ENCODE measurements around the gene GATA3. TPM values are rescaled to one million over a fixed set of nuclear protein-coding genes. Genes with fewer than 3 reads are reported as not detected.

The GATA3 gene
- total and polyA plus RNA-seq, 2 of the 8 experiments (the other 6 are each of a cell fraction or from before 2014, with no cell fraction given), result 0.02 to 0.43 TPM

DNA sequence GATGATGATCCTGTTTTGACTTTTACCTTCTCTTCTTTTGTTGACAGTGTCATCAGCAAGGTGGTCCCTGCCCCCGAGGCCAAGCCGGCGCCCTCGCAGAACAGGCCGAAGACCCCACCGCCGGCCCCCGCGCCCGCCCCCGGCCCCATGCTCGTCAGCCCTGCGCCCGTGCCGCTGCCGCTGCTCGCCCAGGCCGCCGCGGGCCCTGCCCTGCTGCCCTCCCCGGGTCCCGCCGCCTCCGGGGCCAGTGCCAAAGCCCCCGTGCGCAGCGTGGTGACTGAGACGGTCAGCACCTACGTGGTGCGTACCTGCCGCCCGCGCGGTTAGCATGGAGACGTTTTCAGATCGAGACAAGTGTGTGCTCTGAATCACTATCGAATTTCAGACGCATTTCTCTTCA, 45.5 kb upstream of the GATA3 start:
- TF ChIP-seq SAP30 (IDR thresholded peaks at IDR 0.05; ENCODE audit: insufficient read depth, insufficient replicate concordance, low read length) (no peak), SP2 (IDR thresholded peaks at IDR 0.05; ENCODE audit: low read length) (no peak), FOSL1 (IDR thresholded peaks at IDR 0.05; ENCODE audit: insufficient read depth, low read depth, low read length) (no peak), POLR2A (IDR thresholded peaks at IDR 0.05; ENCODE audit: control extremely low read depth in 1 of 2, low read depth in 2 of 2, low read length in 2 of 2) (no peak), JUN (IDR thresholded peaks at IDR 0.05; ENCODE audit: low read depth, low read length) (no peak), NRF1 (IDR thresholded peaks at IDR 0.05; ENCODE audit: low read depth, low read length) (no peak), ASH2L (IDR thresholded peaks at IDR 0.05; ENCODE audit: low read length) (no peak), SIX5 (IDR thresholded peaks at IDR 0.05; ENCODE audit: low read depth, low read length) (no peak), NANOG (IDR thresholded peaks at IDR 0.05; ENCODE audit: insufficient read depth, low read depth, low read length, poor library complexity, severe bottlenecking) (no peak)
- TF ChIP-seq, protein P1, sequence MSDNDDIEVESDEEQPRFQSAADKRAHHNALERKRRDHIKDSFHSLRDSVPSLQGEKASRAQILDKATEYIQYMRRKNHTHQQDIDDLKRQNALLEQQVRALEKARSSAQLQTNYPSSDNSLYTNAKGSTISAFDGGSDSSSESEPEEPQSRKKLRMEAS (IDR thresholded peaks at IDR 0.05), result no peak
- TF ChIP-seq, protein P2, sequence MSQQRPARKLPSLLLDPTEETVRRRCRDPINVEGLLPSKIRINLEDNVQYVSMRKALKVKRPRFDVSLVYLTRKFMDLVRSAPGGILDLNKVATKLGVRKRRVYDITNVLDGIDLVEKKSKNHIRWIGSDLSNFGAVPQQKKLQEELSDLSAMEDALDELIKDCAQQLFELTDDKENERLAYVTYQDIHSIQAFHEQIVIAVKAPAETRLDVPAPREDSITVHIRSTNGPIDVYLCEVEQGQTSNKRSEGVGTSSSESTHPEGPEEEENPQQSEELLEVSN (IDR thresholded peaks at IDR 0.05), result no peak
- no peaks in the 10 kb centered on the region for H3K79me2 ChIP-seq (ENCODE audit: control insufficient read depth in 1 of 2, insufficient read depth in 2 of 2, low read length in 2 of 2)
- POLR2A ChIA-PET (ENCODE audit: partially characterized antibody), result no interaction called here
- H3K4me3 ChIP-seq (ENCODE audit: extremely low read depth in 1 of 4, insufficient read depth in 2 of 4, low read depth in 3 of 4, low read length in 4 of 4), result no peak overlapping the region
- no peak overlapping the region for H3K9ac ChIP-seq (replicated peaks in 1 of 4; ENCODE audit: extremely low read depth in 1 of 4, low read depth in 3 of 4, low read length in 3 of 4)
- H2BK12ac ChIP-seq (ENCODE audit: low read depth, low read length), result no peak overlapping the region
- H3K23me2 ChIP-seq (ENCODE audit: low read depth, low read length), result no peaks in the 10 kb centered on the region
- no peak overlapping the region for H3K18ac ChIP-seq (ENCODE audit: extremely low read depth, low read length)
- FAIRE-seq (no peak), DNase-seq (ENCODE audit: low read depth in 1 of 2, low spot score in 2 of 2) (no peak)
- H3K4ac ChIP-seq (replicated peaks; ENCODE audit: insufficient read length, low read depth, low read length), result no peak overlapping the region
- no peak overlapping the region for H2BK15ac ChIP-seq (ENCODE audit: low read length)
- no peaks in the 10 kb centered on the region for H3K27me3 ChIP-seq (replicated peaks in 1 of 4; ENCODE audit: control insufficient read depth in 3 of 4, extremely low read depth in 1 of 4, insufficient read depth in 3 of 4, low read length in 3 of 4)
- H3K9me3 ChIP-seq (ENCODE audit: insufficient read depth in 2 of 2, low read depth in 1 of 2, low read length in 1 of 2), result 0 out of 4 replicates have a peak, but pooled peaks cover 0 to 3% of the 10 kb centered on the region in 2 experiments
- H4K91ac ChIP-seq (replicated peaks; ENCODE audit: insufficient read length, low read length), result no peak overlapping the region
- H2AFZ ChIP-seq (ENCODE audit: low read length), result no peak overlapping the region
- no peak overlapping the region for H3K4me2 ChIP-seq (ENCODE audit: insufficient read depth in 1 of 2, low read depth in 2 of 2, low read length in 2 of 2)
- H2BK120ac ChIP-seq (replicated peaks; ENCODE audit: low read depth, low read length), result no peak overlapping the region
- no peak overlapping the region for H2BK5ac ChIP-seq (ENCODE audit: low read depth, low read length)
- no peak overlapping the region for H3K56ac ChIP-seq (replicated peaks; ENCODE audit: insufficient read length, low read depth, low read length)
- H2AK5ac ChIP-seq (ENCODE audit: low read depth, low read length), result no peak overlapping the region
- no peak overlapping the region for H2BK20ac ChIP-seq (ENCODE audit: low read length)
- no peak overlapping the region for H4K5ac ChIP-seq (ENCODE audit: insufficient read length, low read depth, low read length)
- no peaks in the 10 kb centered on the region for H3K4me1 ChIP-seq (replicated peaks in 1 of 4; ENCODE audit: control insufficient read depth in 3 of 4, insufficient read depth in 4 of 4, low read length in 3 of 4)
- H3K36me3 ChIP-seq (ENCODE audit: control insufficient read depth in 2 of 4, insufficient read depth in 4 of 4, low read length in 3 of 4), result no peaks in the 10 kb centered on the region; a peak in 1 of 8 replicates
- H3K23ac ChIP-seq (ENCODE audit: insufficient read length), result no peak overlapping the region
- no peak overlapping the region for H4K8ac ChIP-seq (ENCODE audit: extremely low read depth, insufficient read depth, low read length)
- CTCF ChIA-PET (ENCODE audit: partially characterized antibody), result interaction anchor here (0.7 kb wide), 1 partner anchor 866 kb away, joined by 3 read pairs; no protein-coding TSS in a partner anchor
- H3K14ac ChIP-seq (ENCODE audit: insufficient read length), result no peak overlapping the region
- 91% methylated on average over 13 of the region's 38 CpGs; no CpG with 5 or more reads in 1 of the 2 experiments for WGBS, 2 experiments (ENCODE audit: extremely low coverage in 1 of 2, insufficient coverage in 1 of 2, insufficient read length in 1 of 2, insufficient replicate concordance in 2 of 2, low coverage in 1 of 2, low lambda C conversion rate in 2 of 2, missing lambda C conversion rate in 1 of 2)
- H4K20me1 ChIP-seq (replicated peaks in 1 of 2; ENCODE audit: control insufficient read depth in 1 of 2, insufficient read depth in 2 of 2, low read length in 2 of 2), result no peaks in the 10 kb centered on the region
- no peak overlapping the region for H3K27ac ChIP-seq (ENCODE audit: low read depth, low read length)
- H3K79me1 ChIP-seq (ENCODE audit: low read depth, low read length), result no peaks in the 10 kb centered on the region

All from H1 (cell line).